Lung (tissue), 12 donors: ENCODE results near the gene FBXL13. TPM values are rescaled to one million over a fixed set of nuclear protein-coding genes. Genes with fewer than 3 reads are reported as not detected.
"Not testable (repeated sequence)": the region's sequence is repeated elsewhere in the genome, so short reads cannot be mapped to it uniquely, and the experiment has no call there.

ENCODE experiments used
- ATAC-seq: fragments of 200-7000 bp; cut with Tn5 transposase; one replicate; pipeline ENCODE4 v1.9.1; 2020; ENCODE audit warnings: moderate number of reproducible peaks; ENCODE audit not compliant: insufficient read depth, low FRiP score
- DNase-seq, 3 donors: peaks; one replicate each; pipeline ENCODE4 v3.0.0-alpha.2; 2013 to 2017
- H3K27ac ChIP-seq, 2 donors: one replicate each; pipeline ENCODE4 v1.5.1; 2013; ENCODE audit warnings: mild to moderate bottlenecking in 2 of 2, moderate library complexity in 2 of 2, control low read depth in 1 of 2, inconsistent platforms in 1 of 2, low read depth in 1 of 2, low read length in 1 of 2
- H3K27me3 ChIP-seq, 3 donors: one replicate each; pipeline ENCODE4 v1.5.1; 2013; ENCODE audit warnings: low read length in 2 of 3; ENCODE audit not compliant: control insufficient read depth in 3 of 3, insufficient read depth in 3 of 3
- H3K36me3 ChIP-seq, 4 donors: one replicate each; pipeline ENCODE4 v1.5.1; 2013; ENCODE audit warnings: low read length in 4 of 4, mild to moderate bottlenecking in 1 of 4, moderate library complexity in 1 of 4; ENCODE audit not compliant: control insufficient read depth in 4 of 4, insufficient read depth in 4 of 4
- H3K4me1 ChIP-seq, 5 donors: one replicate each; pipeline ENCODE4 v1.5.1; 2013; ENCODE audit warnings: low read length in 5 of 5, mild to moderate bottlenecking in 2 of 5, moderate library complexity in 1 of 5; ENCODE audit not compliant: control insufficient read depth in 5 of 5, insufficient read depth in 5 of 5
- H3K4me3 ChIP-seq: one replicate; pipeline ENCODE4 v1.5.1; 2013; ENCODE audit warnings: mild to moderate bottlenecking, control low read depth, moderate library complexity
- H3K9ac ChIP-seq, 2 donors: one replicate each; pipeline ENCODE4 v1.5.1; 2013; ENCODE audit warnings: low read length in 2 of 2, control low read depth in 1 of 2; ENCODE audit not compliant: insufficient read depth in 1 of 2
- H3K9me3 ChIP-seq, 4 donors: one replicate each; pipeline ENCODE4 v1.5.1; 2013; ENCODE audit warnings: low read length in 3 of 4, mild to moderate bottlenecking in 1 of 4, moderate library complexity in 1 of 4; ENCODE audit not compliant: control insufficient read depth in 4 of 4, insufficient read depth in 3 of 4
- WGBS, 2 donors: extraction: QIAGEN DNeasy Blood & Tissue Kit; methylation state at CpG; one replicate each; pipeline ENCODE4 v1.1.7; 2013; 5-methylcytosine and 5-hydroxymethylcytosine counted together
- polyA plus RNA-seq, 2 donors: library from polyadenylated mRNA; stranded (reverse); fragments of 200-250 nt; gene quantifications; one replicate each; pipeline ENCODE4 v1.2.1, GENCODE V29; 2013
- total RNA-seq, 2 donors: library from RNA; depleted of rRNA in 1 of 2; stranded (reverse); fragments of >200 nt in 1 of 2; gene quantifications; one replicate each; pipeline ENCODE4 v1.2.1, GENCODE V29; 2014 to 2021
- TF ChIP-seq, protein P1 (sequence below): IDR thresholded peaks from 2 replicates; pipeline ENCODE4 v1.5.1; 2012; ENCODE audit warnings: mild to moderate bottlenecking; ENCODE audit errors: control extremely low read depth, extremely low read depth
- donor health status: control.
- donor health status: control.
- donor health status: Bipolar disorder and iron deficiency.
- donor health status: healthy.
- donor health status: DM: yes; HTN: yes; CAD: no.

FBXL13 gene
- total and polyA plus RNA-seq, 4 donors, result 0.61 to 12.3 (median 3.7) TPM

DNA sequence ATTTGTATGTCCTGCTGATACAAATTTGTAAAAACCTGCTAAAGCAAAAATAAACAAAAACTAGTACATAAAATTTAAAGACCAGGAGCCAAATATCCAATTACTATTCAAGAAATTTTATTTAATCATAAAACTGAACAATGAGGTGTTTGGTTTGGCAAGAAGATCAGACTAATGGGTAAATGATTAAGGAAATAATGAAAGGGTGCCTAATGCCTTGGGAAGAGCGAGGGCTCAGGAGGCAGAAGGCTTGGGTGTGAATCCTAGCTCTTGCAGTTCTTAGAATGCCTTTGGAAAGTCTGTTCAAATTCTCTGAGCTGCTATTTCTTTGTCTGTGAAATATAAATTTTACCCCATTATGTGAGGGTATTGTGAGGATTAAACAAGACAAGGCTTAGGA is 41.9 kb upstream of the FBXL13 start:
- no peaks in the 10 kb centered on the region for H3K9me3 ChIP-seq

DNA sequence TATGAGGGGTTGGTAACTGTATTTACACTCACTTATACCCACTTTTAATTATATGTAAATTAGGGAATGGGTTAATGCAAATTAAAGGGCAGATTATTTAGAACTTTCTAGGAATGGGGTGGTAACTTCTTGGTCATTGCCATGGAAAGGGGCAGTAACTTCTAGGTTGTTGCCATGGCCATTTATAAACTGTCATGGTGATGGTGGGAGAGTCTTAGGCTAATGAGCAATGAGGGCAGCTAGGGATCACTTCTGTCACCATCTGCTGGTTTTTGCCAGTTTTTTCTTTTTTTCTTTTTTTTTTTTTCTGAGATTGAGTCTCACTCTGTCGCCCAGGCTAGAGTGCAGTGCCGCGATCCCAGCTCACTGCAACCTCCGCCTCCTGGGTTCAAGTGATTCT is 41.2 kb upstream of the FBXL13 start:
- no peaks in the 10 kb centered on the region for H3K27me3 ChIP-seq
- TF ChIP-seq, protein P1, sequence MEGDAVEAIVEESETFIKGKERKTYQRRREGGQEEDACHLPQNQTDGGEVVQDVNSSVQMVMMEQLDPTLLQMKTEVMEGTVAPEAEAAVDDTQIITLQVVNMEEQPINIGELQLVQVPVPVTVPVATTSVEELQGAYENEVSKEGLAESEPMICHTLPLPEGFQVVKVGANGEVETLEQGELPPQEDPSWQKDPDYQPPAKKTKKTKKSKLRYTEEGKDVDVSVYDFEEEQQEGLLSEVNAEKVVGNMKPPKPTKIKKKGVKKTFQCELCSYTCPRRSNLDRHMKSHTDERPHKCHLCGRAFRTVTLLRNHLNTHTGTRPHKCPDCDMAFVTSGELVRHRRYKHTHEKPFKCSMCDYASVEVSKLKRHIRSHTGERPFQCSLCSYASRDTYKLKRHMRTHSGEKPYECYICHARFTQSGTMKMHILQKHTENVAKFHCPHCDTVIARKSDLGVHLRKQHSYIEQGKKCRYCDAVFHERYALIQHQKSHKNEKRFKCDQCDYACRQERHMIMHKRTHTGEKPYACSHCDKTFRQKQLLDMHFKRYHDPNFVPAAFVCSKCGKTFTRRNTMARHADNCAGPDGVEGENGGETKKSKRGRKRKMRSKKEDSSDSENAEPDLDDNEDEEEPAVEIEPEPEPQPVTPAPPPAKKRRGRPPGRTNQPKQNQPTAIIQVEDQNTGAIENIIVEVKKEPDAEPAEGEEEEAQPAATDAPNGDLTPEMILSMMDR, result no peak
- no peak for ATAC-seq
- H3K36me3 ChIP-seq, result peaks cover 9 to 13% (median 10%) of the 10 kb centered on the region in 4 donors
- H3K9ac ChIP-seq, result no peak overlapping the region
- no peak for DNase-seq
- no peak overlapping the region for H3K27ac ChIP-seq
- WGBS, 2 donors, result 96 to 100% methylated on average over 4 of the region's 4 CpGs
- no peaks in the 10 kb centered on the region for H3K4me1 ChIP-seq
- no peaks in the 10 kb centered on the region for H3K9me3 ChIP-seq
- no peak overlapping the region for H3K4me3 ChIP-seq

More for the DNA sequence above, 41.9 kb upstream of the FBXL13 start:
- H3K27ac ChIP-seq, result no peak overlapping the region
- DNase-seq (no peak), ATAC-seq (no peak)
- peaks cover 9 to 14% (median 12%) of the 10 kb centered on the region in 4 donors for H3K36me3 ChIP-seq
- H3K4me3 ChIP-seq, result no peak overlapping the region
- H3K27me3 ChIP-seq, result no peaks in the 10 kb centered on the region
- H3K9ac ChIP-seq, result no peak overlapping the region
- TF ChIP-seq, protein P1, result no peak
- no peaks in the 10 kb centered on the region for H3K4me1 ChIP-seq
- 89% methylated on average over 1 of the region's 1 CpG for WGBS, 2 donors

DNA sequence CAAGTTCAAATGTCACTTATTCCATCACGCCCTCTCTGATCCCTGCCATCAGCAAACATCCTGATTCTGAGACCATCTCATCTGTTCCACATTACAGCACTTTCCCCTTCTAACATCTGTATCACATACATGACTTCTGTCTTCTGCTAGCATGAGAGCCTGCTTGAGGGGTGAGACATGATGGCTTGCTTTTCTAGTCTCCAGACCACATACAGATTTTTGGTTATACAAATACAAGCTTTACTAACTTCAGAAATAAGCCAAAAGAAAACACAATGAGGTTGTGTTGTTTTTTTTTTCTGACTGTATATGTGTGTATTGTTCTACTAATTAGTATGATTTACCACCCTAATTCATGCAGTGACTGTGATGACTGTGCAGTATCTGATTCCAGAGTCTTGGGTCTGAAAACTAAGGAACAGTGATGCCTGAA is 40.0 kb upstream of the FBXL13 start:
- WGBS, 2 donors, result 94 to 96% methylated on average over 1 of the region's 1 CpG
- Histone ChIP-seq H3K4me1 (no peaks in the 10 kb centered on the region), H3K27me3 (no peaks in the 10 kb centered on the region), H3K9ac (no peak overlapping the region), H3K27ac (no peak overlapping the region), H3K9me3 (no peaks in the 10 kb centered on the region), H3K36me3 (peaks cover 6 to 8% (median 7%) of the 10 kb centered on the region in 4 donors), H3K4me3 (no peak overlapping the region)
- ATAC-seq (no peak), DNase-seq (no peak)
- TF ChIP-seq, protein P1, result no peak

DNA sequence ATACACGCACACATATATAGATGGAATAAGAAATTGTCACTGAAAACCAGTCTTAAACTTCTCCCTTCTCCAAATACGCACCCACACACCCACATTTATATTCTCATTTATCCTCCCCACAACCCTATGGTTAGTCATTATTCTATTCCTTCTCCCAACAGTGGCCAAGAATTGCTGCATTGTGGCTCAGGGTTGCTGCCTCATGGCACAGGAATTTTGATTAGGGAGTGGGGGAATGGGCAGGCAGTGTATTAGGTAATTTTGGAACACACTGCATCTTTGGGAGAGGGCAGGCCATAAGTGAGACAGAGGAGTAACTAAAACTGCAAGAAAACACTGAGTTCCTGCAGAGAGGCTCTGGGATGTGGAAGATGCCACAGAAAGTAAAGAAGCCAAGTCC is 38.6 kb upstream of the FBXL13 start:
- 96 to 98% methylated on average over 2 of the region's 2 CpGs for WGBS, 2 donors
- DNase-seq (no peak), ATAC-seq (no peak)
- Histone ChIP-seq H3K27ac (no peak overlapping the region), H3K4me3 (no peak overlapping the region), H3K9ac (no peak overlapping the region), H3K9me3 (no peaks in the 10 kb centered on the region), H3K27me3 (no peaks in the 10 kb centered on the region), H3K36me3 (peaks cover 3 to 8% (median 5%) of the 10 kb centered on the region in 4 donors), H3K4me1 (no peaks in the 10 kb centered on the region)
- TF ChIP-seq, protein P1, result no peak

GRCh38 chr7:103106703-103107070 is 32.1 kb upstream of the FBXL13 start:
- not testable (repeated sequence) for H3K4me3 ChIP-seq, H3K27me3 ChIP-seq, H3K9ac ChIP-seq, ATAC-seq, H3K9me3 ChIP-seq, H3K27ac ChIP-seq, DNase-seq
- H3K4me1 ChIP-seq, result peaks cover 0 to 17% (median 1%) of the 10 kb centered on the region in 5 donors
- WGBS, 2 donors, result 61 to 77% methylated on average over 6 of the region's 6 CpGs
- H3K36me3 ChIP-seq, result peaks cover 0 to 10% (median 9%) of the 10 kb centered on the region in 4 donors
